ENCODE results near the gene DES.

The DES gene

DNA sequence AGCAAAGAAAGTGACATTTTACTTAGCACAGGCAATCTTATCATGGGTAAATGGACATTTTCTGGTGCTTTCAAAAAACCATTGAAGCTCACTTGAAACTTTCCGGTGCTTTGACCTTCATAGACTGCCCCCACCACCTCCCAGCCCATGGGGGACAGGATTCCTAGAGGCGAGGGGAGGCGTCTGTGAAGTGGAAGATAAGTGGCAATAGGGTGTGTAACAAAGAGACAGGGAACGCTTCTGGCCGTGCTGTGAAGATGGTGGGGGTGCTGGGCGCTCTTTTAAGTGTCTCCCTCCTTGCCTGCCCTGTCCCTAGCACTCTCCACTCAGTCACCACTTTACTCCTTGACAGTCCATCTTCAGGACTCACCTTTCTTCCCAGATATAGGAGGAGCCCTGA is 57.1 kb downstream of the DES start:
- H3K4me3 ChIP-seq (ENCODE audit: low read depth, low read length) = no peak overlapping the region
- no peak for DNase-seq (ENCODE audit: low read depth)
- TF ChIP-seq, protein P1, sequence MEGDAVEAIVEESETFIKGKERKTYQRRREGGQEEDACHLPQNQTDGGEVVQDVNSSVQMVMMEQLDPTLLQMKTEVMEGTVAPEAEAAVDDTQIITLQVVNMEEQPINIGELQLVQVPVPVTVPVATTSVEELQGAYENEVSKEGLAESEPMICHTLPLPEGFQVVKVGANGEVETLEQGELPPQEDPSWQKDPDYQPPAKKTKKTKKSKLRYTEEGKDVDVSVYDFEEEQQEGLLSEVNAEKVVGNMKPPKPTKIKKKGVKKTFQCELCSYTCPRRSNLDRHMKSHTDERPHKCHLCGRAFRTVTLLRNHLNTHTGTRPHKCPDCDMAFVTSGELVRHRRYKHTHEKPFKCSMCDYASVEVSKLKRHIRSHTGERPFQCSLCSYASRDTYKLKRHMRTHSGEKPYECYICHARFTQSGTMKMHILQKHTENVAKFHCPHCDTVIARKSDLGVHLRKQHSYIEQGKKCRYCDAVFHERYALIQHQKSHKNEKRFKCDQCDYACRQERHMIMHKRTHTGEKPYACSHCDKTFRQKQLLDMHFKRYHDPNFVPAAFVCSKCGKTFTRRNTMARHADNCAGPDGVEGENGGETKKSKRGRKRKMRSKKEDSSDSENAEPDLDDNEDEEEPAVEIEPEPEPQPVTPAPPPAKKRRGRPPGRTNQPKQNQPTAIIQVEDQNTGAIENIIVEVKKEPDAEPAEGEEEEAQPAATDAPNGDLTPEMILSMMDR (conservative IDR thresholded peaks at IDR 0.05; ENCODE audit: low read depth, low read length) = no peak

- no peak overlapping the region for H3K4me3 ChIP-seq (ENCODE audit: low read depth, low read length)
- peak; percentile 61 for DNase-seq (ENCODE audit: low read depth)
- TF ChIP-seq, protein P1 (conservative IDR thresholded peaks at IDR 0.05; ENCODE audit: low read depth, low read length) = peak; percentile 93
Measured at GRCh38 chr2:219475697-219476651, 57.8 kb downstream of the DES start.
